Measurements from ENCODE around the gene SEZ6L.

SEZ6L gene

GRCh38 chr22:26286091-26286820 lies 117.0 kb downstream of the SEZ6L start:
- DNase-seq: no peak
- in situ Hi-C loops (cut with MboI; ENCODE audit: low pct_unique_long_range_greater_than_20kb, low sequenced_read_pairs): no loop called here

GRCh38 chr22:26287382-26288225 lies 118.3 kb downstream of the SEZ6L start:
- DNase-seq: no peak
- in situ Hi-C loops (cut with MboI; ENCODE audit: low pct_unique_long_range_greater_than_20kb, low sequenced_read_pairs): no loop called here

- in situ Hi-C loops (cut with MboI; ENCODE audit: low pct_unique_long_range_greater_than_20kb, low sequenced_read_pairs): no loop called here
These were observed 120.4 kb downstream of the SEZ6L start for GRCh38 chr22:26289611-26290101.

GRCh38 chr22:26291940-26292666 lies 122.8 kb downstream of the SEZ6L start:
- DNase-seq: no peak

More at GRCh38 chr22:26289611-26290101, 120.4 kb downstream of the SEZ6L start:
- no peak for DNase-seq

GRCh38 chr22:26292667-26292995 lies 123.4 kb downstream of the SEZ6L start:
- in situ Hi-C loops (cut with MboI; ENCODE audit: low pct_unique_long_range_greater_than_20kb, low sequenced_read_pairs): no loop called here
- DNase-seq: no peak

More at GRCh38 chr22:26291940-26292666, 122.8 kb downstream of the SEZ6L start:
- in situ Hi-C loops (cut with MboI; ENCODE audit: low pct_unique_long_range_greater_than_20kb, low sequenced_read_pairs): no loop called here

- in situ Hi-C loops (cut with MboI; ENCODE audit: low pct_unique_long_range_greater_than_20kb, low sequenced_read_pairs): no loop called here
- DNase-seq: no peak
These were observed 126.4 kb downstream of the SEZ6L start for GRCh38 chr22:26295563-26296126.

GRCh38 chr22:26298605-26299310 lies 129.5 kb downstream of the SEZ6L start:
- in situ Hi-C loops (cut with MboI; ENCODE audit: low pct_unique_long_range_greater_than_20kb, low sequenced_read_pairs): no loop called here
- DNase-seq: no peak

- in situ Hi-C loops (cut with MboI; ENCODE audit: low pct_unique_long_range_greater_than_20kb, low sequenced_read_pairs): no loop called here
- DNase-seq: no peak
These were observed 133.5 kb downstream of the SEZ6L start for GRCh38 chr22:26302726-26303125.

GRCh38 chr22:26303475-26303874 lies 134.2 kb downstream of the SEZ6L start:
- in situ Hi-C loops (cut with MboI; ENCODE audit: low pct_unique_long_range_greater_than_20kb, low sequenced_read_pairs): no loop called here
- DNase-seq: no peak

- in situ Hi-C loops (cut with MboI; ENCODE audit: low pct_unique_long_range_greater_than_20kb, low sequenced_read_pairs): no loop called here
- DNase-seq: no peak
These were observed 135.5 kb downstream of the SEZ6L start for GRCh38 chr22:26304730-26305129.

GRCh38 chr22:26308467-26308866 lies 139.2 kb downstream of the SEZ6L start:
- in situ Hi-C loops (cut with MboI; ENCODE audit: low pct_unique_long_range_greater_than_20kb, low sequenced_read_pairs): no loop called here
- DNase-seq: no peak

GRCh38 chr22:26310616-26311015 lies 141.4 kb downstream of the SEZ6L start:
- DNase-seq: no peak
- in situ Hi-C loops (cut with MboI; ENCODE audit: low pct_unique_long_range_greater_than_20kb, low sequenced_read_pairs): no loop called here

- in situ Hi-C loops (cut with MboI; ENCODE audit: low pct_unique_long_range_greater_than_20kb, low sequenced_read_pairs): no loop called here
These were observed 144.0 kb downstream of the SEZ6L start for GRCh38 chr22:26313291-26313690.

GRCh38 chr22:26314171-26314570 lies 144.9 kb downstream of the SEZ6L start:
- DNase-seq: no peak
- in situ Hi-C loops (cut with MboI; ENCODE audit: low pct_unique_long_range_greater_than_20kb, low sequenced_read_pairs): no loop called here

More at GRCh38 chr22:26313291-26313690, 144.0 kb downstream of the SEZ6L start:
- DNase-seq: no peak

- in situ Hi-C loops (cut with MboI; ENCODE audit: low pct_unique_long_range_greater_than_20kb, low sequenced_read_pairs): no loop called here
- no peak for DNase-seq
These were observed 145.4 kb downstream of the SEZ6L start for GRCh38 chr22:26314656-26315055.

GRCh38 chr22:26316732-26317285 lies 147.5 kb downstream of the SEZ6L start:
- in situ Hi-C loops (cut with MboI; ENCODE audit: low pct_unique_long_range_greater_than_20kb, low sequenced_read_pairs): no loop called here
- DNase-seq: no peak

GRCh38 chr22:26318975-26319374 lies 149.7 kb downstream of the SEZ6L start:
- DNase-seq: no peak
- in situ Hi-C loops (cut with MboI; ENCODE audit: low pct_unique_long_range_greater_than_20kb, low sequenced_read_pairs): no loop called here

GRCh38 chr22:26320447-26320846 lies 151.2 kb downstream of the SEZ6L start:
- in situ Hi-C loops (cut with MboI; ENCODE audit: low pct_unique_long_range_greater_than_20kb, low sequenced_read_pairs): no loop called here
- no peak for DNase-seq

All from KBM-7 (cell line).